ENCODE results near the gene MIEF1. TPM values are rescaled to one million over a fixed set of nuclear protein-coding genes. Genes with fewer than 3 reads are reported as not detected.

The MIEF1 gene
- total RNA-seq, 2 experiments from 2014 or later: 40.6 to 45.7 TPM

Other genes starting within 250 kb of the MIEF1 start
- 1,000 to 10,000 TPM; 1,571 to 1,769 TPM for gene RPL3, start 182.7 kb upstream of the MIEF1 start, total RNA-seq
- gene SYNGR1, start 152.3 kb upstream of the MIEF1 start, total RNA-seq: 10 to 100 TPM in 1 of 2 experiments, 1 to 10 TPM in 1; 4.2 to 16.0 TPM
- 10 to 100 TPM; 27.7 to 35.2 TPM for gene TAB1, start 102.5 kb upstream of the MIEF1 start, total RNA-seq
- 1 to 10 TPM in 1 of 2 experiments, under 1 TPM in 1; 0.96 to 3.6 TPM for gene MGAT3, start 45.3 kb upstream of the MIEF1 start, total RNA-seq
- gene ATF4, start 18.3 kb downstream of the MIEF1 start, total RNA-seq: 100 to 1,000 TPM; 365 to 501 TPM
- 10 to 100 TPM; 64.8 to 81.6 TPM for gene RPS19BP1, start 30.5 kb downstream of the MIEF1 start, total RNA-seq
- 1 to 10 TPM in 1 of 2 experiments, under 1 TPM in 1; 0.30 to 1.8 TPM for gene CACNA1I, start 68.5 kb downstream of the MIEF1 start, total RNA-seq